Suprapubic skin (tissue), 4 donors: ENCODE measurements around the gene GPR84. TPM values are rescaled to one million over a fixed set of nuclear protein-coding genes. Genes with fewer than 3 reads are reported as not detected.

ENCODE experiments used
- DNase-seq, 2 donors: peaks; one replicate each; pipeline ENCODE4 v3.0.0-alpha.2; 2019; ENCODE audit warnings: low spot score in 2 of 2
- H3K27ac ChIP-seq: fragments of 200-600 bp; sonication (generic); one replicate; pipeline ENCODE4 v1.5.1; 2019
- H3K27me3 ChIP-seq: fragments of 200-600 bp; sonication (generic); one replicate; pipeline ENCODE4 v1.5.1; 2019
- H3K36me3 ChIP-seq: fragments of 200-600 bp; sonication (generic); one replicate; pipeline ENCODE4 v1.5.1; 2019
- H3K4me1 ChIP-seq: fragments of 200-600 bp; sonication (generic); one replicate; pipeline ENCODE4 v1.5.1; 2019
- H3K4me3 ChIP-seq: fragments of 200-600 bp; sonication (generic); one replicate; pipeline ENCODE4 v1.5.1; 2019; ENCODE audit warnings: mild to moderate bottlenecking
- H3K9me3 ChIP-seq: fragments of 200-600 bp; sonication (generic); one replicate; pipeline ENCODE4 v1.5.1; 2019
- EP300 ChIP-seq: sonication (generic); formaldehyde crosslinking; IDR thresholded peaks from one replicate; pipeline ENCODE4 v1.6.1; 2017; ENCODE audit warnings: antibody characterized with exemption
- POLR2A ChIP-seq, 2 donors: fragments of 450-650 bp; IDR thresholded peaks; one replicate each; pipeline ENCODE4 v1.6.1; 2017; ENCODE audit warnings: antibody characterized with exemption in 2 of 2, mild to moderate bottlenecking in 2 of 2, moderate library complexity in 2 of 2
- POLR2AphosphoS5 ChIP-seq, 3 donors: sonication (generic); formaldehyde crosslinking; IDR thresholded peaks; one replicate each; pipeline ENCODE4 v1.6.1; 2017; ENCODE audit warnings: antibody characterized with exemption in 3 of 3
- WGBS: methylation state at CpG from one replicate; pipeline ENCODE4 v1.1.5; 2018; 5-methylcytosine and 5-hydroxymethylcytosine counted together
- total RNA-seq, 4 donors: library from RNA; depleted of rRNA; stranded (reverse); fragments of >200 nt; gene quantifications; one replicate each; pipeline ENCODE4 v1.1.0, GENCODE V29; 2016
- TF ChIP-seq, protein P1 (sequence below), 2 donors: fragments of 200-600 bp in 1 of 2; fragments of 450-650 bp in 1 of 2; sonication (generic) in 1 of 2; IDR thresholded peaks; one replicate each; pipeline ENCODE4 v1.5.1; 2016 to 2019; ENCODE audit warnings: antibody characterized with exemption in 2 of 2, mild to moderate bottlenecking in 1 of 2, moderate library complexity in 1 of 2

Gene GPR84
- total RNA-seq, 4 donors from 2014 or later = 0.38 to 1.7 (median 0.73) TPM

DNA sequence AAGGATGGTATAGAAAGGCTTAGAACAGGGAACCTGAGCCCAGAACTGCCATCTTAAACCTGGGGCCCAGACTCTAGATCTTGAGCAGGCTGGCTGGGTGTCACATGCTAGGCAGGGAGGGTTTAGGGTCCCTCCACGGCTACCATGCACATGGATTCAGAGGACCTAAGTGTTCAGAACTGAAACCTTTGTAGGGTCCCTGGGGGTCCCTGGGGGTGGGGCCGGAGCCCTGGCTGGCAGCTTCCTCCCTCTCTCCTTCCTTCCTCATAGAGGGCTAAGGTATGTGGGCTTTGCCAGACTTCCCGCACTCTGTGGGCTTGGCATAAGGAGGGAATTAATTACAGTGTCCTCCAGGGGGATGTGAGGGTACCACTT, 24.8 kb upstream of the GPR84 start:
- Histone ChIP-seq H3K27ac (peak overlapping the region; percentile 84), H3K36me3 (no peaks in the 10 kb centered on the region), H3K4me1 (peaks cover 94% of the 10 kb centered on the region), H3K9me3 (no peaks in the 10 kb centered on the region), H3K27me3 (no peaks in the 10 kb centered on the region), H3K4me3 (peak overlapping the region; percentile 66)
- TF ChIP-seq, protein P1, sequence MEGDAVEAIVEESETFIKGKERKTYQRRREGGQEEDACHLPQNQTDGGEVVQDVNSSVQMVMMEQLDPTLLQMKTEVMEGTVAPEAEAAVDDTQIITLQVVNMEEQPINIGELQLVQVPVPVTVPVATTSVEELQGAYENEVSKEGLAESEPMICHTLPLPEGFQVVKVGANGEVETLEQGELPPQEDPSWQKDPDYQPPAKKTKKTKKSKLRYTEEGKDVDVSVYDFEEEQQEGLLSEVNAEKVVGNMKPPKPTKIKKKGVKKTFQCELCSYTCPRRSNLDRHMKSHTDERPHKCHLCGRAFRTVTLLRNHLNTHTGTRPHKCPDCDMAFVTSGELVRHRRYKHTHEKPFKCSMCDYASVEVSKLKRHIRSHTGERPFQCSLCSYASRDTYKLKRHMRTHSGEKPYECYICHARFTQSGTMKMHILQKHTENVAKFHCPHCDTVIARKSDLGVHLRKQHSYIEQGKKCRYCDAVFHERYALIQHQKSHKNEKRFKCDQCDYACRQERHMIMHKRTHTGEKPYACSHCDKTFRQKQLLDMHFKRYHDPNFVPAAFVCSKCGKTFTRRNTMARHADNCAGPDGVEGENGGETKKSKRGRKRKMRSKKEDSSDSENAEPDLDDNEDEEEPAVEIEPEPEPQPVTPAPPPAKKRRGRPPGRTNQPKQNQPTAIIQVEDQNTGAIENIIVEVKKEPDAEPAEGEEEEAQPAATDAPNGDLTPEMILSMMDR (IDR thresholded peaks at IDR 0.05) = no peak
- TF ChIP-seq EP300 (no peak), POLR2A (IDR thresholded peaks at IDR 0.05) (no peak), POLR2AphosphoS5 (IDR thresholded peaks at IDR 0.05) (no peak)
- no peak for DNase-seq
- WGBS = 53% methylated on average over 2 of the region's 3 CpGs

DNA sequence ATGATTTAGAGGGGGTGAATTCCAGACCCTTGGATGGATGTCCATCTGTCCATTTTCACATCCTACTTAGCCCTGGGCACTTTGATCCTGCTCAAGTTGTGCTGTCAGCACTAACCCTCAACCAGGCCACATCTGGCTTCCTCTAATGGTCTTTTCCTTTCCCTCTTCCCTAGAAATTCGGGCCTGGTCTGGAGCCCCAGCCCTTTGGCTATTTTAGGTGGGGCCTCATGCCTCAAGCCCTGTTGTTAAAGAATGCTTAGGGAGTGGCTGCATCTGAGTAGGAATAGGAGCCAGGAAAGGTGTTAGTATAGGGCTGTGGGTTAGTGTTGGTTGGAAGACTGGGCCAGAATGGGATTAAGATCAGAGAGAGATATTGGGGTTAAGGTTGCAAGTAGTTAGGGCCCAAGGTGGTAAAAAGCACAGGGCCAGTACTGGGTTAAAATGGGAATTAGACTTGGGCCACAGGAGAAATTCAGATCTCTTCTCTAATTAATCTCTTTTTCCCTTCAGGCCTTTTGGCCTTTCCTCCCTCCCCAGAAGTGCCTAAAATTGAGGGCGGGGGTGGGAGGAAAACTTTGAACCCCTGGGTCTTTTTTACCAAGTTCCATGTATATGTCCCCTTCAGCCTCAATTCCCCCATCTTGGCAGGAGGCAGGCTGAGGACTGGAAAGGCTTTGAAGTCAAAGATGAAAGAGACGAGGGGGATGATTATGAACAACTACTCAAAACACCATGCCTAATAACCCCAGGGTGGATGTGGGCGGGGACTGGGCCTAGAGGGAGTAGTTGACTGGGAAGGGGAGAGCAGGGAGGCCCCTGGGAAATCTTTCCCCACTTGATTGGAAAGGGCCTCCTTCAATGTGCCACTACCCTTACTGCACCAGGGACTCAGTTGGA, 24.2 kb upstream of the GPR84 start:
- TF ChIP-seq, protein P1 (IDR thresholded peaks at IDR 0.05) = no peak
- no peak for TF ChIP-seq EP300
- DNase-seq = no peak
- Histone ChIP-seq H3K4me1 (peaks cover 88% of the 10 kb centered on the region), H3K27ac (peak overlapping the region; percentile 84), H3K27me3 (no peaks in the 10 kb centered on the region), H3K9me3 (no peaks in the 10 kb centered on the region), H3K36me3 (no peaks in the 10 kb centered on the region), H3K4me3 (peak overlapping the region; percentile 66)
- 52% methylated on average over 4 of the region's 4 CpGs for WGBS

DNA sequence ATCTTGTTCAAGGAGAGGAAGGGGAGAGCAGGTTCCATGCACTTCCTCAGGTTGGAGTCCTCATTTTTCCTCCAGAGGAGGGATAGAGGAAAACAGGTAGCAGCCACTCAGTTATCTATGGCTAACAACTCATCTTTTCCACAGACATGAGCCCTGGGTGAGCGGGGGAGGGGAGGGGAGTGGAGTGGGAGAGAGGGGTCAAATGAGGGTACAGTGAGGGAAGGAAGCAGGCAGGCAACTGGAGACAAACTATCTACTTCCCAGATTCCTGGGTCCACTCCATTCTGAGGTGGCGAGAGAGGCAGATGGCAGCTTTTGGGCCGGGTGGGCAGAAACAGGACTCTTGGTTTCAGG, 22.8 kb upstream of the GPR84 start:
- no peaks in the 10 kb centered on the region for H3K27me3 ChIP-seq
- WGBS = 87% methylated on average over 3 of the region's 3 CpGs
- DNase-seq = no peak
- no peaks in the 10 kb centered on the region for H3K36me3 ChIP-seq
- H3K9me3 ChIP-seq = no peaks in the 10 kb centered on the region
- peak overlapping the region; percentile 84 for H3K27ac ChIP-seq
- no peak for TF ChIP-seq POLR2A (IDR thresholded peaks at IDR 0.05)
- TF ChIP-seq POLR2AphosphoS5 (IDR thresholded peaks at IDR 0.05) = no peak
- H3K4me1 ChIP-seq = peaks cover 88% of the 10 kb centered on the region
- H3K4me3 ChIP-seq = peak overlapping the region; percentile 5

DNA sequence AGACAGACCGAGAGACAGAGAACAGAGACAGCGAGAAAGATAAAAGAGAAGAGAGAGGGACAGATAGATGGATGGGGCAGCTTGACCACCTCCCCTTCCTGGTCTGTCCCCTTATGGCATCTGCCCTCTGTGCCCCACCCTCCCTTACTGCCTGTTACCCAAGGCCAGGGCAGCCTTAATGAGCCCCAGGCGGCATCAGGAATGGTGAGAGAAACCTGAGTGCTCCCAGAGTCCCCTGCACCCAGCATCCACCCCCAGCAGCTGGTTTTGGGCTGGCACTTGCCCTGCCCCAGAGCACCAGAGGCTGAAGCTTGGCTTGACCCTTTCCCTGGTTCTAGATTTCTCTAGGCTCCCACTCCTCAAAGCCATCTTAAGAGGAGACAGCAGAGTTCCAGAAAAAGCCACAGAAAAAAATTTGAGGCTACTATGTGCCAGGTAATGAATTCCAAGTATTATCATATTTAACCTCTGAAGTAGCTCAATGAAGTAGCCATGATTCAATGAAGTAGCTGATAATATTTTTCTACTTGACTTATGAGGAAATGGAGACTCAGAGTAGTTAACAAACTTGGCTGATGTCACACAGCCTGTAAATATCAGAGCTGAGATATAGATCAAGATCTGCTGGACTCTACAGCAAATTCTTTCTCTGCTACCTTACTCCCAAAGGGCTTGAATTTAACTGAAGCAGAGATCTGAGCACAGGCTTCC, 22.3 kb upstream of the GPR84 start:
- Histone ChIP-seq H3K36me3 (no peaks in the 10 kb centered on the region), H3K27me3 (no peaks in the 10 kb centered on the region), H3K4me3 (no peak overlapping the region), H3K4me1 (peaks cover 83% of the 10 kb centered on the region), H3K27ac (peak overlapping the region; percentile 84), H3K9me3 (no peaks in the 10 kb centered on the region)
- no peak for DNase-seq
- TF ChIP-seq POLR2A (IDR thresholded peaks at IDR 0.05) = no peak
- TF ChIP-seq, protein P1 (IDR thresholded peaks at IDR 0.05) = no peak
- no peak for TF ChIP-seq EP300
- TF ChIP-seq POLR2AphosphoS5 (IDR thresholded peaks at IDR 0.05) = no peak
- 63% methylated on average over 3 of the region's 3 CpGs for WGBS

DNA sequence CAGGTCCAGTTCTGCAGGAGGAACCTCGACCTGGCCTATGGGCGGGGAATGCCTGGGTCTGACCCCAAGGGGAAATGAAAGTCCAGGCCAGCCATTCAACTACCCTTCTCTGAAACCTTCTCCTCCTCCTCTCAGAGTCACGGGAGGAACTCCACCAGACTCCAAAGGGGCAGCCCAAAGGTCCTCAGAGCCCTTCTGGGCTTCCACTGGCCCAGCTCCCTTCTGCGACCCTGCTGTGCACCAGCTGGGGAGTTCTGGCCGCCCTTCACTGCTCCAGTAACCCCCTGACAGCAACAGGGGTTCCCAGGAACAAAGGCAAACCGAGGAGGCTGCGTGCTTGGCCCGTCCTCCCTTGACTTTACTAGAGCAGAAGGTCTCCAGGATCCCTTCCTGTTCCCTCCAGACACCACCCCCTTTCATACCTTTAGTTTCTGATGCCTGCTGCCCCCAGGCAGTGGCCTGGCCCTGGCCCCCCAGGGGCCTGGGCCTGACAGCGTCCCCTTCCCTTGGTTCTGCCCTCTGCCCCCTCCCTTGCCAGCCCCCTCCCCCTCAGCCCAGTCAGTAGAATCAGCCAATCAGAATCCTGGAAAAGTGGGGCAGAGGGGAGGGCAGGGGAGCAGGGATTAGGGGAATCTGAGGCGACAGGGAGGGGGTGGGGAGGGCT, 21.1 kb upstream of the GPR84 start:
- Histone ChIP-seq H3K4me3 (peak overlapping the region; percentile 16), H3K4me1 (peaks cover 78% of the 10 kb centered on the region), H3K27ac (peak overlapping the region; percentile 75), H3K9me3 (no peaks in the 10 kb centered on the region), H3K36me3 (peaks cover 1% of the 10 kb centered on the region), H3K27me3 (no peaks in the 10 kb centered on the region)
- 33% methylated on average over 8 of the region's 10 CpGs for WGBS
- TF ChIP-seq POLR2AphosphoS5 (IDR thresholded peaks at IDR 0.05) (no peak), POLR2A (IDR thresholded peaks at IDR 0.05) (no peak), EP300 (no peak)
- TF ChIP-seq, protein P1 (IDR thresholded peaks at IDR 0.05) = no peak
- no peak for DNase-seq
